Lung (tissue), 12 donors: ENCODE measurements around the gene COX6A1. TPM values are rescaled to one million over a fixed set of nuclear protein-coding genes. Genes with fewer than 3 reads are reported as not detected.
A peak's percentile ranks its signal among the peaks of the same experiment; 100 is the strongest.

ENCODE experiments used
- ATAC-seq: fragments of 200-7000 bp; cut with Tn5 transposase; one replicate; pipeline ENCODE4 v1.9.1; 2020; ENCODE audit warnings: moderate number of reproducible peaks; ENCODE audit not compliant: insufficient read depth, low FRiP score
- DNase-seq, 3 donors: peaks; one replicate each; pipeline ENCODE4 v3.0.0-alpha.2; 2013 to 2017
- H3K27ac ChIP-seq, 2 donors: one replicate each; pipeline ENCODE4 v1.5.1; 2013; ENCODE audit warnings: mild to moderate bottlenecking in 2 of 2, moderate library complexity in 2 of 2, control low read depth in 1 of 2, inconsistent platforms in 1 of 2, low read depth in 1 of 2, low read length in 1 of 2
- H3K27me3 ChIP-seq, 3 donors: one replicate each; pipeline ENCODE4 v1.5.1; 2013; ENCODE audit warnings: low read length in 2 of 3; ENCODE audit not compliant: control insufficient read depth in 3 of 3, insufficient read depth in 3 of 3
- H3K36me3 ChIP-seq, 4 donors: one replicate each; pipeline ENCODE4 v1.5.1; 2013; ENCODE audit warnings: low read length in 4 of 4, mild to moderate bottlenecking in 1 of 4, moderate library complexity in 1 of 4; ENCODE audit not compliant: control insufficient read depth in 4 of 4, insufficient read depth in 4 of 4
- H3K4me1 ChIP-seq, 5 donors: one replicate each; pipeline ENCODE4 v1.5.1; 2013; ENCODE audit warnings: low read length in 5 of 5, mild to moderate bottlenecking in 2 of 5, moderate library complexity in 1 of 5; ENCODE audit not compliant: control insufficient read depth in 5 of 5, insufficient read depth in 5 of 5
- H3K4me3 ChIP-seq: one replicate; pipeline ENCODE4 v1.5.1; 2013; ENCODE audit warnings: mild to moderate bottlenecking, control low read depth, moderate library complexity
- H3K9ac ChIP-seq, 2 donors: one replicate each; pipeline ENCODE4 v1.5.1; 2013; ENCODE audit warnings: low read length in 2 of 2, control low read depth in 1 of 2; ENCODE audit not compliant: insufficient read depth in 1 of 2
- H3K9me3 ChIP-seq, 4 donors: one replicate each; pipeline ENCODE4 v1.5.1; 2013; ENCODE audit warnings: low read length in 3 of 4, mild to moderate bottlenecking in 1 of 4, moderate library complexity in 1 of 4; ENCODE audit not compliant: control insufficient read depth in 4 of 4, insufficient read depth in 3 of 4
- WGBS, 2 donors: extraction: QIAGEN DNeasy Blood & Tissue Kit; methylation state at CpG; one replicate each; pipeline ENCODE4 v1.1.7; 2013; 5-methylcytosine and 5-hydroxymethylcytosine counted together
- polyA plus RNA-seq, 2 donors: library from polyadenylated mRNA; stranded (reverse); fragments of 200-250 nt; gene quantifications; one replicate each; pipeline ENCODE4 v1.2.1, GENCODE V29; 2013
- total RNA-seq, 2 donors: library from RNA; depleted of rRNA in 1 of 2; stranded (reverse); fragments of >200 nt in 1 of 2; gene quantifications; one replicate each; pipeline ENCODE4 v1.2.1, GENCODE V29; 2014 to 2021
- TF ChIP-seq, protein P1 (sequence below): IDR thresholded peaks from 2 replicates; pipeline ENCODE4 v1.5.1; 2012; ENCODE audit warnings: mild to moderate bottlenecking; ENCODE audit errors: control extremely low read depth, extremely low read depth
- donor health status: control.
- donor health status: control.
- donor health status: Bipolar disorder and iron deficiency.
- donor health status: healthy.
- donor health status: DM: yes; HTN: yes; CAD: no.

Gene COX6A1
- total and polyA plus RNA-seq, 4 donors: 211 to 1,397 (median 525) TPM

DNA sequence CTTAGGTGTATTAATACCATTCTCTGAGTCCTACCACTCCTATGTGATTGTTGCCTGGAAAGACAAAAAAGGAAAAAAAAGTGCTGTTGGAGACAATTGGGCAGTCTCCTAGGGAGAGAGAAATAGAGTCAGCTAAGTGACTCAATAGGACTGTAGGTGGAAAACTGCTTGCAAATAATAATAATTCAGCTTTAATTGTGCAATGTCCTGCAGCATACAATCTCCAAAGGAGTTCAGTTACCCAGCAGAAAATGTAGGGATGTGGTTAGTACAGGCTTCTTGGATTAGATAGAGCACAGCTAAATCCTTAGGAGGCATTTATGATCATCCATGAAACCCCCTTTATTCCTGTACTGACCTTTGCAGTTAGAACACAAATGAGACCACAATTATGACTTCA lies 34.6 kb downstream of the COX6A1 start:
- Histone ChIP-seq H3K36me3 (peaks cover 0 to 1% (median 0%) of the 10 kb centered on the region in 4 donors), H3K27ac (no peak overlapping the region), H3K9ac (no peak overlapping the region), H3K4me1 (peaks cover 0 to 19% (median 5%) of the 10 kb centered on the region in 5 donors), H3K4me3 (no peak overlapping the region), H3K9me3 (no peaks in the 10 kb centered on the region), H3K27me3 (no peaks in the 10 kb centered on the region)
- TF ChIP-seq, protein P1, sequence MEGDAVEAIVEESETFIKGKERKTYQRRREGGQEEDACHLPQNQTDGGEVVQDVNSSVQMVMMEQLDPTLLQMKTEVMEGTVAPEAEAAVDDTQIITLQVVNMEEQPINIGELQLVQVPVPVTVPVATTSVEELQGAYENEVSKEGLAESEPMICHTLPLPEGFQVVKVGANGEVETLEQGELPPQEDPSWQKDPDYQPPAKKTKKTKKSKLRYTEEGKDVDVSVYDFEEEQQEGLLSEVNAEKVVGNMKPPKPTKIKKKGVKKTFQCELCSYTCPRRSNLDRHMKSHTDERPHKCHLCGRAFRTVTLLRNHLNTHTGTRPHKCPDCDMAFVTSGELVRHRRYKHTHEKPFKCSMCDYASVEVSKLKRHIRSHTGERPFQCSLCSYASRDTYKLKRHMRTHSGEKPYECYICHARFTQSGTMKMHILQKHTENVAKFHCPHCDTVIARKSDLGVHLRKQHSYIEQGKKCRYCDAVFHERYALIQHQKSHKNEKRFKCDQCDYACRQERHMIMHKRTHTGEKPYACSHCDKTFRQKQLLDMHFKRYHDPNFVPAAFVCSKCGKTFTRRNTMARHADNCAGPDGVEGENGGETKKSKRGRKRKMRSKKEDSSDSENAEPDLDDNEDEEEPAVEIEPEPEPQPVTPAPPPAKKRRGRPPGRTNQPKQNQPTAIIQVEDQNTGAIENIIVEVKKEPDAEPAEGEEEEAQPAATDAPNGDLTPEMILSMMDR: no peak
- no peak for ATAC-seq
- no peak for DNase-seq

DNA sequence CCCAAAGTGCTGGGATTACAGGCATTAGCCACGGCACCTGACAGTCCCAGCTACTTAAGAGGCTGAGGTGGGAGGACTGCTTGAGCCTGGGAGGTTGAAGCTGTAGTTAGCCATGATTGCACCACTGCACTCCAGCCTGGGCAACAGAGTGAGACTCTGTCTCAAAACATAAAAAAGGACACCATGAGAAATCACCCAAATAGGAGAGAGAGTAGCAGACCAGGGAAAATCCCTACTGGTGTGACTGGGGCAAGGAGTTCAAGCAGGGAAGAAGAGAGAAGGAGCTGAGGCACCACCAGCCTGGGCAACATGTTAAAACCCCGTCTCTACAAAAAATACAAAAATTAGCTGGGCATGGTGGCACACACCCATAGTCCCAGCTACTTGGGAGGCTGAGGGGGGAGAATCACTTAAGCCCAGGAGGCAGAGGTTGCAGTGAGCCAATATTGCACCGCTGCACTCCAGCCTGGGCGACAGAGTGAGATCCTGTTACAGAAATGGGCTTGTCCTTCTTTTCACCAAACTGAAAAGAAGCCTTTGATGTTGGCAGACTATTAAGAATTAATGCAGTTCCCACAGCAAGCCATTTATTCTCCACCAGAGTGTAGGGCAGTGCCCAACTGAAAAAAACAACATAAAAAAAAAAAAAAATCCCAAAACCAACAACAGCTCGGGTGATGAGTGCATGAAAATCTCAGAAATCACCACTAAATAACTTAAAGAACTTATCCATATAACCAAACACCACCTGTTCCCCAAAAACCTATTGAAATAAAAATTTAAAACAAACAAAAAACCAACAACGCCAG lies 36.1 kb downstream of the COX6A1 start:
- Histone ChIP-seq H3K4me1 (peaks cover 0 to 10% (median 2%) of the 10 kb centered on the region in 5 donors), H3K9ac (no peak overlapping the region), H3K27ac (no peak overlapping the region), H3K36me3 (no peaks in the 10 kb centered on the region), H3K4me3 (no peak overlapping the region), H3K27me3 (no peaks in the 10 kb centered on the region), H3K9me3 (no peaks in the 10 kb centered on the region)
- ATAC-seq (no peak), DNase-seq (no peak)
- TF ChIP-seq, protein P1: no peak
- WGBS, 2 donors: 72 to 85% methylated on average over 6 of the region's 6 CpGs

DNA sequence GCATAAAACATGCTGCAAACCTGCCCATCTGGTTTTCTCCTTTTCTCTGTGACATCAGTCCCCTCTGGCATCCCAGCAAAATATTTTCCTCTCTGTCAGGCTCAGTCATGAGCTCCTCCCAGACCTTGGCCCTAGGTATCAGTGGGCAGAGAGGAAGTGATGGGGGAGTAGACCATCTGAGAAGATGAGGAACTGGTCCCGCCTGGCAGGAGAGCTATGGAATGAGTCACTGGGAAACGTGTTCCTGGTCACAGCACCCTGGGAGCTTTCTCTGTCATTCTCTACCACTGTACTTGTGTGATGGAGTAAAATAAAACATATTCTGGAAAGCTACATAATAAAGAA lies 36.7 kb downstream of the COX6A1 start:
- Histone ChIP-seq H3K9ac (no peak overlapping the region), H3K4me3 (no peak overlapping the region), H3K4me1 (peaks cover 0 to 10% (median 2%) of the 10 kb centered on the region in 5 donors), H3K36me3 (no peaks in the 10 kb centered on the region), H3K27me3 (no peaks in the 10 kb centered on the region), H3K9me3 (no peaks in the 10 kb centered on the region), H3K27ac (no peak overlapping the region)
- WGBS, 2 donors: 15 to 16% methylated on average over 2 of the region's 2 CpGs
- DNase-seq (peak; percentile 21 to 50 (median 28)), ATAC-seq (peak; percentile 21)
- TF ChIP-seq, protein P1: no peak
